Cerebellar nuclear complex (tissue), 1 donor: ENCODE measurements around the gene POR.
"Not testable (repeated sequence)": the region's sequence is repeated elsewhere in the genome, so short reads cannot be mapped to it uniquely, and the experiment has no call there.

Experiments used
- DNase-seq, 2 experiments: peaks; one replicate each; lab custom pipeline; 2025; lab: John Stamatoyannopoulos, UW

The POR gene

DNA sequence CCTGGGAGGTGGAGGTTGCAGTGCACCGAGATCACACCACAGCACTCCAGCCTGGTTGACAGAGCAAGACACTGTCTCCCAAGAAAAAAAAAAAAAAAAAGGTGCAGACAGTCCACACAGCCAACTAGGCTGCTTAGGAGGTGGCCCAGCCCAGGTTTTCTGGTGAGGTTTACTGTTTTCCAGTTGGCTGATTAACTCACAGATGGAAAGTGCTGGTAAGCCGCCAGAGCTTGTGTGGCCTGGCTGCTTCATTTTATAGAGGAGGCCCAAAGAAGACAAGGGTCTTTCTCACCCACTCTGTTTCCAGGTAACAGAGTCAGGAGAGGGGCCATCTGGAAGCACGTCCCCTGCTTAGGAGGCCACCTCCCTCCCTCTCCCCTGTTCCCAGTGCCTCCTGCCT is 29.9 kb upstream of the POR start:
- DNase-seq, result no peak

DNA sequence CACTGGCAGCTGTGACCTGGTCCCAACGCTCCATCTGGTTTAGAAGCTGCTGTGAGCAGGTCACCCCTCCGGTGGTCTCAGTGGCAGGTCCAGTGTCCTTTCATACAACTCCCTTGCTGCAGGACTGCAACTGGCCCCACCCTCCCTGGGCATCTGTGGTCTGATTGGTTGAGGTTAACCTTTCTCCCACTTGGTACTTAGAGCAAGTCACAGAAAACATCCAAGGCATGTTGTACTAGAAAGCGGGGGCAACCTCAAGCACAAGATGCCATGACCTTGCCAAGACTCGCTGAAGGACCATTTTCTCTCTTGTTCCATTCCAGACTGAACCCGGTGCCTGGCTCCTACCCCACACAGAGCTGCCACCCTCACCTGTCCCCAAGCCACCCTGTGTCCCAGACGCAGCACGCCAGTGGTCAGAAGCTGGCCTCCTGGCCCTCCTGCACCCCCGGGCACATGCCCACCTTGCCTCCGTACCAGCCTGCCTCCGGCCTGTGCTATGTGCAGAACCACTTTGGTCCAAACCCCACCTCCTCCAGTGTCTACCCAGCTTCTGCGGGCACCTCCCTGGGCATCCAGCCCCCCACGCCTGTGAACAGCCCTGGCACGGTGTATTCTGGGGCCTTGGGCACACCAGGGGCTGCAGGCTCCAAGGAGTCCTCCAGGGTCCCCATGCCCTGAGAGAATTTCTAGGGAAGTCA is 27.1 kb upstream of the POR start:
- no peak for DNase-seq

DNA sequence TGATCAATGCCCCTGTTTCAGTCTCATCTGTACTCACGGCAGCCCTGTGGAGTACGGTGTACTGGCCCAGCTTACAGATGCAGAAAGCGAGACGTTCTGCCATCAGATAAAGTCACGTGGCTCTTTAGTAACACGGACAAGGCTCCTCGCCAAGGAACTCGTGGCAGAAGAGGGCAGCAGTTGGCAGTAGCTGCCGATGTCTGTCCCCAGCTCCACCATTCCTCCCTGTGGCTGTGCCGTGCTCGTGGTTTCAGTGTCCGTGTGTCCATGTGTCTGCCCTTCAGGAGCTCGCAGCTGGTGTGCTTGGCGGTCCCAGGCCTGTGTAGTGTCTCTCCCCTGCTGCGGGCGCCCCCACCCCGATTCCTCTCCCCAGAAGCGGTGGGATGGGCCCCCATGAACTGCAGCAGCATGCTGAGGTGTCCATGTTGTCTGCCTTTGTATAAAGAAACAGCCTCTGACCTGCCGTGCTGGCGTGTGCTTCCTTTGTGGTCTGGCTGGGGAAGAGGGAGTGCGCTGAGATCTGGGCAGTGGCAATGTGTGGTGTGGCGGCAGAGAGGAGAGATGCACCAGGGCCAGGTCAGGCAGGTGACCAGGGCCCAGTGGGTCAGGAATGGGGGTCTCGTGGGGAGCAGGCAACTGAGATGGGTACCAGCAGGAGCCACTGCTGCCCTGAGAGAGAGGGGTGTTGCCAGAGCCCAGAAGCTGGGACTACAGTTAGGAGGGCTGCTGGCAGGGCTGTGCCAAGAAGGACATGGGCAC is 26.3 kb upstream of the POR start:
- peak in 1 of 2 experiments; percentile 17 for DNase-seq

DNA sequence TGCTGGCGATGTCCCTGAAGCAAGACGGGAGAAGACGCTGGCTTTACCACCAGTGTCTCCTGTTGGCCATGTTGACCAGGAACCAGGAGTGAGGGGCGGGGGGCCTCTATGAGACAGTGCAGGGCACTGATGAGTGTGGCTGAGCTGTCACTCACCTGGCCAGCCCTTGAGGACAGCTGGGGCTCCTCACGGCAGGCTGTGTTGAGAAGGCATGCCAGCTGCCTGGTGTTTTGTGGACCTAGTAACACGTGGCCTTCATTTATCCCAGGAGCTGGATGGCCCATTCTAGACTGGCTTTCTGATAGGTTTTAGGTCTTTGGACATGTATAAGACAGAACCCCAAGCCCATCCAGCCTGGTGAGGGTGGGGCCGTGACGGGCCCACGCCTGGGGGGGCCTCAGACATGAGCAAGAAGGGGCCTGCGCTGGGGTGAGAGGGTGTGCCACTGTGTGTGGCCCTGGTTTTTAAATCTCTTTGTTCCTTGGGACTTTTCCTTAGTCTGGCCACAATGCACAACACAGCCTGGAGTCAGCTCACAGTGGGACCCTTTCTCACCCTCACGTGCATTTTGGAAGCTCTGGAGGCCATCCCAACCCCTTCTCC is 25.6 kb upstream of the POR start:
- no peak for DNase-seq

DNA sequence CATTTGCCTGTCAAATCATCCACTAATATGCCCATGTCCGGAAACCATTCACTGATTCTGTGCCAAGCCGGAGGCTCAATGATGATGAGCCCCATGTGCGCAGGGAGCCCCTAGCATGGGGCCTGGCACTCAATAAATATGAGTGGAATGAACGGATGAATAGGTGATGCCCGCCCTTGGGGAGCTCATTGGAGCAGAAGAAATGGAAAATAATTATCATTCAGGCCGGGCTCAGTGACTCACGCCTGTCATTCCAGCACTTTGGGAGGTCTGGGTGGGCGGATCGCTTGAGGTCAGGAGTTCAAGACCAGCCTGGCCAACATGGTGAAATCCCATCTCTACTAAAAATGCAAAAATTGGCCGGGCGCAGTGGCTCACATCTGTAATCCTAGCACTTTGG is 25.1 kb upstream of the POR start:
- DNase-seq, result no peak

DNA sequence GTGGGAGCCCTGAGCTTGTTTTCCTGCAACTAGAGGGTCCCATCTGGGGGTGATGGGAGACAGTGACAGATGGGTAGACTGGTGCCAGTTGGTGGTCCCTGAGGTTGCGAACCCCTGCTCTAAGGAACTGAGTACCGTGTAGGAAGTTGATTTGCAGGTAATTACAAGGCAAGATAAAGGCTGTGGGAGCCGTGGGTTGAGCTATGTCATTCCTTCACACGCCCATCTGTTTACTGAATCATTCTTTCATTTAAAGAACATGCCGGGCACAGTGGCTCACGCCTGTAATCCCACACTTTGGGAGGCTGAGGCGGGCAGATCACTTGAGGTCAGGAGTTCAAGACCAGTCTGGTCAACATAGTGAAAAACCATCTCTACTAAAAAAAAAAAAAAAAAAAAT is 23.7 kb upstream of the POR start:
- not testable (repeated sequence) for DNase-seq

DNA sequence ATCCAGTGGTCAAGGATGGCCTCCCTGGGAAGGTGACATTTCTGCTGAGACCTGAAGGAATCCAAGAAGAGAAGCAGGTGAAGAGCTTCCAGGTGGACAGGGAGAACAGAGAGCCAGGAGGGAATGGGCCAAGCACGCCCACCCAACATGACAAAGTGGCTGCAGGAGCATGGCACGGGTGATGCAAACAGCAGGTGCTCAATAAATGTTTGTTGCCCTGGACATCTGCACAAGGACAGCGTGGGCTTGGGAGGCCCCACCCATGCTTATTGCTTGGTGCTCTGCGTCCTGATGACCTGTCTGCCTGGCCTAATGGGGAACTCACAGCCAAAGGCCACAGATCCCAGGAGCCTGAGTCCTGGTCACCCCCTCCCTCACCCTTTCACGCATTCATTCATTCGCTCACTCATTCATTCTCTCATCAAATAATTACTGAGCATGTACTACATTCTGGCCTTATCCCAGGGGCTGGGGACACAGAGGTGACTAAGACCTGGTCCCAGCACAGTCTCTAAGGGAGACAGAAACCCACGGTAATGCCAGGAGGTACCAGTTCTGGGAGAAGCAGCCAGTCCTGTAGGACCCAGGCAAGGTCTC is 23.0 kb upstream of the POR start:
- DNase-seq, result no peak

DNA sequence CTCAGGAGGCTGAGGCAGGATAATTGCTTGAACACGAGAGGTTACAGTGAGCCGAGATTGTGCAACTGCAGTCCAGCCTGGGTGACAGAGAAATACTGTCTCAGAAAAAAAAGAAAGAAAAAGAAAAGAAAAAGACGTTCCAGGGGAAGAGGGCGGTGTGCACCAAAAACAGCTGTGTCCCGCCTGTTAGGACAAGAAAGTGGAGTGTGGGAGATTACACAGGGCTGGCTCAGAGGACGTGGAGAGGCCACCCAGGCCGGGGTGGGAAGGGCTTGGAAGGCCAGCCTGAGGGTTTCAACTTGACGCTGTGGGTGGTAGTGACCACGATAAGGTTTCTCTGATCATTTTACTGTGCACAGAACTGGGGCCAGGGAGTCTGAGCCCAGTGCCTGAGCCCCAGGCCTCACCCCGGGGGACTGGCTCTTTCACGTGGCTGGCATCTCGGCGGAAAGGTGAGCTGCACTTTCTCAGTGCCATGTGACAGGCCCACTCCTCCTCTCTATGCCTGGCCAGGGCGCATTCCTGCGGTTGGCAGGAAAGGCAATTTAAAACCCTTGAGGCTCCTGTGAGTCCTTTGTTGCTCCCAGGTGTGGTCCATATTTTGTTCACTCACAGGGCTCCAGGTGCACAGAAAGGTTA is 22.2 kb upstream of the POR start:
- DNase-seq, result no peak

DNA sequence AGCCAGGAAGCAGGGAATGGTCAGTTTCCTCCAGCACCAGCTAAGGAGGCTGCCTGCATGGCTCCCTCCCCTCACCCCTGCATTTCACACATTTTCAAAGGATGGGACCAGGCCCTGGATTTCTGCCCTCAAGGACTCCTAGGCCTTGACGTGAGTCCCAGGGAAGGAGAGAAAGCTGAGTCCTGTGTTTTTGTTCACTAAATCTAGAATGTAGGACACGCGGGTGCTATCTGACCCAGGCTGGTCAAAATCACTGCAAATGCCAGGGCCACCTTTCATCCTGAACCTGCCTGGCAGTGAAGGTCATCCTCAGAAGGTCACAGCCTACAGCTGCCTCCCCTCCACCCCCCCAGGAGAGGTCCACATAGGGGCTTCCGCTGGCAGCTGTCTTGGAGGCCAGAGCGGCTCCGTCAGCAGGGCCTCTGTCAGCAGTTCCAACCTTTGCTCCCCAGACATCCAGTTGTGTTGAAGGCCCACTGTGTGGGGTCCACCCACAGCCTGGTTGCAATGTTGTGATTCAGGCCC is 18.1 kb upstream of the POR start:
- DNase-seq, result no peak

DNA sequence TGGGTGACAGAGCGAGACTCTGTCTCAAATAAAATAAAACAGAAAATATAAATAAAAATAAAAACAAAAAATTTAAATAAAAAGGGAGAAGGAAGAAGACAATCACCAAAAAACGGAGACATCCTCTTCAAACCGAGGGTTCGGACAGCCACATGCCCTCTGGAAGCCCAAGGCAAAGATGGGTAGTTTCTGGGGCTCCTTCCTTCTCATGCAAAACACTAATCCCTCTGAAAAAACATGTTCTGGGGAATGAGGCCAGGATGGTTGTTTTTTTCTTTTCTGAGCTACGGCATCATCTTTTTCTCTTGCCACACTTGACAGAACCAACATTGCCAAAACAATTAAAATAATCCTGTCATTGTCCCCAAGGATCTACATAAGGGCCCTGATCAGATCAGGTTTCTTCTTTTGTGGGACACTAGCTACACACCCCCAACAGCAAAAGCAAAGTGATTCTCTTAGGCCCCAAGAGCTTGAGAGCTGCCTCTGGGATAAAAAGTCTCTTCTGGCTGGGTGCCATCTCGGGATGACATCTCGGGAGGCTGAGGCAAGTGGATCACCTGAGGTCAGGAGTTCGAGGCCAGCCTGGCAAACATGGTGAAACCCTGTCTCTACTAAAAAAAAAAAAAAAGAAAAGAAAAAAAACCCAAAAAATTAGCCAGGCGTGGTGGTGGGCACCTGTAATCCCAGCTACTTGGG is 14.2 kb upstream of the POR start:
- no peak for DNase-seq

DNA sequence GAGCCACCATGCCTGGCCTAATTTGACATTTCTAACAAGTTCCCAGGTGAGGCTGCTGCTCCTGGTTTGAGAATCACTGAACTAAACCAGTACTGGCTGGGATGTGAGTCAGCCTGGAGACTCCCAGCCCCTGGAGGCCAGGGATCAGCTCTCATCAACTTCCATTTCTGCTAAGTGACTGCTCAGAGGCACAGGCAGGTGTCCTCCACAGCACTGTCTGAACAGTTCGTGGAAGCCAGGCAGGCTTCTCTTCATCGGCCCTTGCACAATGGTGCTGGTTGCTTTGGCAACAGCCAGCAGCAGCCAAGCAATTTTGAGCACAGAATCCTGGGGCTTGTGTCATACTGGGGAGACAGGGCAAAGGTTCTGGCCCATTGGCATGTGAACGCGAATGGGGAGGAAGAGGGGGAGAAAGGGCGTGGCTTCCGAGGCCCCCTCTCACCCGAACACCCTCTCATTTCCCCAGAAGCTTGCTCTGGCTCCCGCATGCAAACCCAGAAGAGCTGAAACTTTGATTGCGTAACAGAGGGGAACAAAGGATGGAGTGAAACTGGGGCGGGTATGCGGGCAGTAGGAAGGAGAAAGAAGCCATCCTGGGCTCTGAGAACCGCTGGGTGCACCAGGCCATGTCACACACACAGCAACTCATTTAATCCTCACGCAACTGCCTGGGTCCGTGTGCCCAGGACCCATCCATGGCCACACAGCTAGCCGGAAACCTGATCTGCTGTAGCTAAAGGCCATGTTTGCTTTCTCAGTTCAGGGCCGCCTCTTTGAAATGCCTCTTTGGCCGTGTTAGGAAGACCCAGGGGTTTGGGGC is 9.0 kb upstream of the POR start:
- DNase-seq, result no peak

DNA sequence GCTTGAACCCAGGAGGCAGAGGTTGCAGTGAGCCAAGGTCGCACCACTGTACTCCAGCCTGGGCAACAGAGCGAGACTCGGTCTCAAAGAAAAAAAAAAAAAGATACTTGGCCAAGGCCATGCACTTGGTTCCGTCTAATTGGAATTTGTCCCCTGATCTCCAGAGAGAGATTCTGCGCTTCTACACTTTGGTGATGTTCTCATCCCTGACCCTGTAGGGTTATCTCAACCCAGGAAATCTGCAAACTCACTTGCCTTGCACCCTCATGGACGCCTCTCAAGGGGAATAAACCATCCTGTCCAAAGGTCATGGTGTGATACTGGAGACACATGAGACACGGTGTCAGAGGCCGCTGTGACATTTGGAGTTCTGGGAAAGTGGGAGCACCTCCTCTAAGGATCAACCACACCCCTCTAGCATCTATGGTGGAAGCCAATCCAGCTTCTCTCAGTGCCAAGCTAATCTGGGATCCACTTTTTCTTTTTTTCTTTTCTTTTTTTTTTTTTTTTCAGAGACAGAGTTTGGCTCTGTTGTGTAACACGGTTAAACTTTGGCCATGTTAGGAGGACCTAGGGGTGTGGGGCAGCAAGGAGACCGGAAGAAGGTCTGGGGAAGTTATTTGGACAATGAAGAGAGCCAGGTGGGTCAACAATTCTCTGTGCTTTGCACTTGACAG is 7.8 kb upstream of the POR start:
- DNase-seq, result no peak

DNA sequence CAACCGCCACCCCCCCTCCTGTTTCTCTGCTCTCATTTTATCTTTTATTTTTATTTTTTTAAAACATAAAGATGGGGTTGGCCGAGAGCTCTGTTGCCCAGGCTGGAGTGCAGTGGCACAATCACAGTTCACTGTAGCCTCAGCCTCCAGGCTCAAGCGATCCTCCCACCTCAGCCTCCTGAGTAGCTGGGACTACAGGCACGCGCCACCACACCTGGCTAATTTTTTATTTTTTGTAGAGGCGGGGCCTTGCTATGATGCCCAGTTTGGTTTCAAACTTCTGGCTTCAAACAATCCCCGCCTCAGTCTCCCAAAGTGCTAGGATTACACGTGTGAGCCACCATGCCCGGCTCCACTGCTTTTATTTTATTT is 7.3 kb upstream of the POR start:
- not testable (repeated sequence) for DNase-seq

DNA sequence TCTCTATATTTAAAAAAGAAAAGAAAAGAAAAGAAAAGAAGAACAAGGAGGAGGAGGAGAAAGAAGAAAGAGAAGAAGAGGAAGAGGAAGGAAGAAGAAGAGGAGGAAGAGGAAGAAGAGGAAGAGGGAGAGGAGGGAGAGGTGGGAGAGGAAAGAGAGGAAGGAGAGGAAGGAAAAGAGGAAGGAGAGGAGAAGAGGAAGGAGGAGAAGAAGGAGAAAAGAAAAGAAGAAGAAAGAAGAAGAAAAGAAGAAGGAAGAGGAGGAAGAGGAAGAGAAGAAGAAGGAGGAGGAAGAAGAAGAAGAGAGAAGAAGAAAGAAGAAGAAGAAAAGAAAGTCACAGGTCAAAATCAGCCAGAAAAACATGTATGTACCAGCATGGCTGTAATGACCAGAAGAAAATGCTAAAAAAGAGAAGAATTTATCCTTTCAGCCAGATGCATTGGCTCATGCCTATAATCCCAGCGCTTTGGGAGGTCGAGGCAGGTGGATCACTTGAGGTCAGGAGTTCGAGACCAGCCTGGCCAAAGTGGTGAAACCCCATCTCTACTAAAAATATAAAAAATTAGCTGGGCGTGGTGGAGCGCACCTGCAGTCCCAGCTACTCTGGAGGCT is 5.3 kb upstream of the POR start:
- no peak for DNase-seq

DNA sequence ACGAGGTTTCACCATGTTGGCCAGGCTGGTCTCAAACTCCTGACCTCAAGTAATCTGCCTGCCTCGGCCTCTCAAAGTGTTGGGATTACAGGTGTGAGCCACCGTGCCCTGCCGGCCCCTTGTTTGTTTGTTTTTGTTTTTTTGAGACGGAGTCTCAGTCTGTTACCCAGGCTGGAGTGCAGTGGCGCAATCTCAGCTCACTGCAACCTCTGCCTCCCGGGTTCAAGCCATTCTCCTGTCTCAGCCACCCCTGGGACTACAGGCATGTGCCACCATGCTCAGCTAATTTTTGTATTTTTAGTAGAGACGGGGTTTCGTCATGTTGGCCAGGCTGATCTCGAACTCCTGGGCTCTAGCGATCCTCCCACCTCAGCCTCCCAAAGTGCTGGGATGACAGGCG is 3.8 kb upstream of the POR start:
- DNase-seq, result not testable (repeated sequence)

DNA sequence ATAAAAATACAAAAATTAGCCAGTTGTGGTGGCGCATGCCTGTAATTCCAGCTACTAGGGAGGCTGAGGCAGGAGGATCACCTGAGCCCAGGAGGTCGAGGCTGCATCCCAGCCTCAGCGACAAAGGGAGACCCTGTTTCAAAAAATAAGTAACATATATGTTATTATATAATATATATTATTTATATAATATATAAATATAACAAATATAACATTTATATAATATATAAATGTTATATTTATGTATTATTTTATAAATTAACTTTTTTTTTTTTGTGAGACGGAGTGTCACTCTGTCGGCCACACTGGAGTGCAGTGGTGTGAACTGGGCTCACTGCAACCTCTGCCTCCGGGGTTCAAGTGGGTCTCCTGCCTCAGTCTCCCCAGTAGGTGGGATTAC is 1.5 kb upstream of the POR start:
- no peak for DNase-seq

DNA sequence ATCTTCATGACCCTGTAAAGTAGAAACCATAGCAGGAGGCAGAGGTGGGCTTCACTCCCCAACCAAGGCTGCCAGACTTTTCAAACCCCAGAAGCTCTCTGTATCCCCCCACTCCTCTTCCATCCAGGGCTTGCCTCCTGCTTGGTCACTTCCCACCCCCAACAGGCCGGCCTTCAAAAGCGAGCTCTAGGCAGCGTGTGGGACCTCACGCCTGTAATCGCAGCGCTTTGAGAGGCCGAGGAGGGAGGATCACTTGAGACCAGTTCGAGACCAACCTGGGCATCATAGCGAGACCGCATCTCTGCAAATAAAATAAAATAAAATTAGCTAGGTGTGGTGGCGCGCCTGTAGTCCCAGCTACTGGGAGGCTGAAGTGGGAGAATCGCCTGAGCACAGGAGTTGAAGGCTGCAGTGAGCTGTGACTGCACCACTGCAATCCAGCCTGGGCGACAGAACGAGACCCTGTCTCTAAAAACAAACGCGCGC is 743 bp upstream of the POR start:
- no peak for DNase-seq

DNA sequence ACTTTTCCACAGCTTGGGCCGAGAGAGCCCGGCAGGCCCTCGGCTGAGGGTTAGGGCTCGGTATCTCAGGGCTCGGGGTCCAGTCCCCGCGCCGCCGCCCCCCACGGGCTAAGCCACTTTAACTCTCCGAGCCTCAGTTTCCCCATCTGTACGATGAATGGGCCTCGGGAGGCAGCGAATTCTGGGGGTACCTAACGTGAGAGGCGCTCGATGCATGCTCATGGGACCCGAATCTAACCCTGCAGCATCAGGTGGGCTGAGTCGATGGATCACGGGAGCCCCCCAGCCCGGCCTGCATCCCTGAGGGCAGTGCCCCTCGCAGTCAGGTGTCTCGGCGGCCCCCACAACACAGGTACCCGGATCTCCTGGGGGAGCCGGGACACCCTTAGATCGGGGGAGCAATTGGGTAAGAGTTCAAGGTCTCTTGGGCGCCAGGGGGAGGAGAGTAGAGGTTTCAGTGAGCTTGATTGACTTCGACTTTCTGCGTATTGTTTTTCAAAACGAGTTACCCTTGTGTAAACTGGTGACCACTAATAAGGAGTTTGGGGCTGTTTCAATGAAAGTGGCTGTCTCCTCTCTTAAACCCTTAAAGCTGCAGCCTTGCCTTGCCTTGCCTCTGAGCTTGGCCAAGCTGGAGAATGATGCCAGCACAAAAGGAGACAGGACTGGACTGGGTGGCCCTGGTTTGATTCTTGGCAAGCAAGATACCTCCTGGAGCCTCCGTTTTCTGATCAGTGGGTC is 631 bp downstream of the POR start:
- no peak for DNase-seq

DNA sequence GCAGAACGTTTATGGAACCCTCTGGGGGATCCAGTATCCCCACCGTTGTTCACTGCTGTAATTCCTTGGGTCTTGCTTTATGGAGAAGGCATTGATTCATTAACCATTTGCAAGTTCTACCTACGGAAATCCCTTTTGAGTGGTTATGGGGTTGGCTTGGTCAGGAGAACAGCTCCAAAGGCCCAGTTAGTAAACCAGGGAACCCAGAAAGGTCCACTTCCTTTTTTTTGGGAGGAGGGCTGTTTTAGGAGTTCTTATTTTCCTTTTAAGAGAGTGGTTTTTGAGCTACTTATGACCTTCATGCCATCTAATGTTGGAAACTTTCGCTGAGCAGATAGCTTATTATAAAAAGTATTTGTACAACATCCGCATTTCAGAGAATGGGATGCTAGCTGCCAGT is 1.3 kb downstream of the POR start:
- no peak for DNase-seq
